K562 (cell line): ENCODE data around the gene GPATCH4. TPM values are rescaled to one million over a fixed set of nuclear protein-coding genes. Genes with fewer than 3 reads are reported as not detected.

Source experiments
- ATF7 ChIP-seq: fragments of 450-650 bp; IDR thresholded peaks from 2 replicates; pipeline ENCODE4 v1.7.1; 2014; ENCODE audit warnings: mild to moderate bottlenecking, moderate library complexity
- BHLHE40 ChIP-seq: IDR thresholded peaks from 2 replicates; pipeline ENCODE4 v1.6.1; 2011; ENCODE audit warnings: low read length, improper control_type of control experiment
- BRD9 ChIP-seq: fragments of 450-650 bp; IDR thresholded peaks from 2 replicates; pipeline ENCODE4 v1.6.1; 2018; ENCODE audit warnings: low read depth; ENCODE audit not compliant: partially characterized antibody
- CCNT2 ChIP-seq: IDR thresholded peaks from 2 replicates; pipeline ENCODE4 v1.6.1; 2011; ENCODE audit warnings: borderline replicate concordance, low read depth, mild to moderate bottlenecking, moderate library complexity, mixed read lengths, low read length; ENCODE audit not compliant: insufficient read length; ENCODE audit errors: extremely low read depth
- EGR1 ChIP-seq: fragments of 450-650 bp; conservative IDR thresholded peaks from 2 replicates; pipeline ENCODE4 v1.6.1; 2017; ENCODE audit warnings: mild to moderate bottlenecking
- ETS2 ChIP-seq: IDR thresholded peaks from 2 replicates; pipeline ENCODE4 v1.6.1; 2016; ENCODE audit warnings: borderline replicate concordance, missing genetic modification characterization, mild to moderate bottlenecking, moderate library complexity, missing compliant biosample characterization; ENCODE audit not compliant: poor library complexity, severe bottlenecking
- LCOR ChIP-seq: sonication (generic); formaldehyde crosslinking; IDR thresholded peaks from 2 replicates; pipeline ENCODE4 v1.8.0; 2022; ENCODE audit warnings: mild to moderate bottlenecking, missing genetic modification reagents
- MAX ChIP-seq: sonication (generic); formaldehyde crosslinking; IDR thresholded peaks from 2 replicates; pipeline ENCODE4 v1.9.0; 2022; ENCODE audit warnings: mild to moderate bottlenecking, missing genetic modification reagents
- MTA2 ChIP-seq: fragments of 450-650 bp; IDR thresholded peaks from 2 replicates; pipeline ENCODE4 v1.6.1; 2016; ENCODE audit warnings: low read depth
- NEUROD1 ChIP-seq: fragments of 150-350 bp; IDR thresholded peaks from 2 replicates; pipeline ENCODE4 v1.6.1; 2014; ENCODE audit warnings: borderline replicate concordance, low read length, low read depth; ENCODE audit not compliant: partially characterized antibody
- PHF21A ChIP-seq: fragments of 450-650 bp; IDR thresholded peaks from 2 replicates; pipeline ENCODE4 v1.6.1; 2017; ENCODE audit warnings: low read depth, borderline replicate concordance
- POLR2AphosphoS2 ChIP-seq: IDR thresholded peaks from 2 replicates; pipeline ENCODE4 v1.6.1; 2012; ENCODE audit warnings: low read length, improper control_type of control experiment
- RBM39 ChIP-seq: fragments of 200-400 bp; formaldehyde crosslinking; optimal IDR thresholded peaks from 2 replicates; pipeline ENCODE3; 2018; ENCODE audit warnings: low read depth, low read length
- RFX5 ChIP-seq: IDR thresholded peaks from 2 replicates; pipeline ENCODE4 v1.6.1; 2011; ENCODE audit warnings: low read depth, mild to moderate bottlenecking, improper control_type of control experiment, low read length
- SAP30 ChIP-seq: fragments of 200-600 bp; sonication (generic); IDR thresholded peaks from 2 replicates; pipeline ENCODE4 v1.6.1; 2012; ENCODE audit warnings: borderline replicate concordance, low read depth, mild to moderate bottlenecking, moderate library complexity, low read length, control low read depth, inconsistent platforms; ENCODE audit not compliant: insufficient read depth, poor library complexity, severe bottlenecking
- SNAPC5 ChIP-seq: fragments of 250-450 bp; sonication (Bioruptor Pico); IDR thresholded peaks from 2 replicates; pipeline ENCODE4 v1.8.0; 2021; ENCODE audit warnings: moderate library complexity, mild to moderate bottlenecking, inconsistent platforms
- SRSF9 ChIP-seq: fragments of 200-400 bp; formaldehyde crosslinking; IDR thresholded peaks from 2 replicates; pipeline ENCODE4 v1.6.1; 2017; ENCODE audit warnings: low read depth, low read length, borderline replicate concordance
- TEAD4 ChIP-seq, 2 experiments: sonication (generic) in 1 of 2; formaldehyde crosslinking in 1 of 2; IDR thresholded peaks; 2 replicates each; pipeline versions ENCODE4 v1.6.1 to v1.8.0; 2012 to 2022; ENCODE audit warnings: borderline replicate concordance in 1 of 2, inconsistent platforms in 1 of 2, low read length in 1 of 2, mild to moderate bottlenecking in 1 of 2, missing genetic modification reagents in 1 of 2
- UBTF ChIP-seq, 2 experiments: IDR thresholded peaks; 2 replicates each; pipeline ENCODE4 v1.6.1; 2012; ENCODE audit warnings: improper control_type of control experiment in 2 of 2, low read depth in 2 of 2, low read length in 2 of 2, borderline replicate concordance in 1 of 2
- XRCC3 ChIP-seq: fragments of 450-650 bp; IDR thresholded peaks from 2 replicates; pipeline ENCODE4 v1.6.1; 2017; ENCODE audit warnings: mild to moderate bottlenecking, moderate library complexity
- ZMIZ1 ChIP-seq, 2 experiments: fragments of 150-350 bp in 1 of 2; IDR thresholded peaks; 2 replicates each; pipeline ENCODE4 v1.6.1; 2012 to 2016; ENCODE audit warnings: low read depth in 2 of 2, low read length in 2 of 2, mild to moderate bottlenecking in 1 of 2, moderate library complexity in 1 of 2
- ZNF212 ChIP-seq: fragments of 450-650 bp; formaldehyde crosslinking; IDR thresholded peaks from 2 replicates; pipeline ENCODE4 v1.4.0; 2020; ENCODE audit warnings: mild to moderate bottlenecking
- ZNF583 ChIP-seq: fragments of 250-450 bp; sonication (Bioruptor Pico); IDR thresholded peaks from 2 replicates; pipeline ENCODE4 v1.4.0; 2020
- polyA plus RNA-seq, 8 experiments: library from polyadenylated mRNA; depleted of rRNA in 4 of 8; stranded (reverse) in 5 of 8; unstranded in 3 of 8; fragments of >200 nt; fragmentation: Nextera tagmentation in 2 of 8; fragmentation: Illumina TruSeq in 1 of 8; extraction: Ambion mirVana in 2 of 8; extraction: Trizol in 1 of 8; gene quantifications; 2 replicates each; pipeline versions ENCODE4 v1.2.1 to v1.2.3, GENCODE V29; 2011 to 2014; ENCODE audit warnings: inconsistent platforms in 1 of 8, missing spikeins in 1 of 8
- total RNA-seq, 7 experiments: library from RNA; depleted of rRNA in 6 of 7; stranded (reverse); fragments of >200 nt in 6 of 7; fragmentation: Illumina TruSeq in 2 of 7; extraction: Trizol in 2 of 7; gene quantifications; 2 replicates each; pipeline versions ENCODE4 v1.2.1 to v1.2.3, GENCODE V29; 2011 to 2021; ENCODE audit warnings: low replicate concordance in 1 of 7

Gene GPATCH4
- total and polyA plus RNA-seq, 9 of the 15 experiments (the other 6 are each of a cell fraction or from before 2014, with no cell fraction given), result 43.7 to 105 (median 76.5) TPM

- peak; percentile 56 for TF ChIP-seq CCNT2
- no peak for TF ChIP-seq ZNF583 (CRISPR knock-in tag)
- TF ChIP-seq ATF7, result peak; percentile 68
- TF ChIP-seq XRCC3, result no peak
- no peak for TF ChIP-seq RBM39
- TF ChIP-seq NEUROD1, result peak; percentile 79
- TF ChIP-seq SRSF9, result no peak
- TF ChIP-seq ZNF212 (CRISPR knock-in tag), result no peak
- TF ChIP-seq EGR1, result peak; percentile 82
- peak; percentile 82; the same call in 1 of the 2 replicates for TF ChIP-seq PHF21A
- TF ChIP-seq UBTF (IDR thresholded peaks at IDR 0.05; ENCODE audit: borderline replicate concordance in 1 of 2, low read depth in 2 of 2, low read length in 2 of 2), result 0 out of 4 replicates have a peak, but pooled peaks of 1 of the 2 experiments have one; percentile 12
- no peak for TF ChIP-seq BRD9
- peak; percentile 49; the same call in 1 of the 2 replicates for TF ChIP-seq BHLHE40
- no peak for TF ChIP-seq SNAPC5 (CRISPR knock-in tag)
- no peak for TF ChIP-seq MAX (CRISPR knock-in tag)
- TF ChIP-seq ZMIZ1 (IDR thresholded peaks at IDR 0.05; ENCODE audit: low read depth in 2 of 2, low read length in 2 of 2), result peak in 1 of 2 experiments; percentile 79; a peak in 2 of 4 replicates
- TF ChIP-seq RFX5, result no peak
- TF ChIP-seq SAP30, result no peak
- peak; percentile 76 for TF ChIP-seq MTA2
- TF ChIP-seq TEAD4 (IDR thresholded peaks at IDR 0.05; ENCODE audit: low read length), result peak; percentile 76
- TF ChIP-seq TEAD4 (CRISPR knock-in tag; IDR thresholded peaks at IDR 0.05; ENCODE audit: borderline replicate concordance), result no peak
- TF ChIP-seq LCOR (CRISPR knock-in tag), result no peak
- no peak for TF ChIP-seq ETS2 (tag)
- TF ChIP-seq POLR2AphosphoS2, result no peak
Measured at GRCh38 chr1:156616463-156616862, 15.2 kb upstream of the GPATCH4 start (continued).
